Stimulated activated CD8-positive, alpha-beta memory T cell treated with anti-CD3 and anti-CD28 coated beads, Interleukin-7, amount 100 ng/mL, for 4 hours (primary cell): ENCODE data around the gene B3GNT2.
"Not testable (repeated sequence)": the region's sequence is repeated elsewhere in the genome, so short reads cannot be mapped to it uniquely, and the experiment has no call there.

ENCODE experiments used
- DNase-seq, 2 donors: peaks; one replicate each; pipeline ENCODE4 v3.0.0-alpha.2; 2020; ENCODE audit warnings: low read depth in 2 of 2

The B3GNT2 gene

DNA sequence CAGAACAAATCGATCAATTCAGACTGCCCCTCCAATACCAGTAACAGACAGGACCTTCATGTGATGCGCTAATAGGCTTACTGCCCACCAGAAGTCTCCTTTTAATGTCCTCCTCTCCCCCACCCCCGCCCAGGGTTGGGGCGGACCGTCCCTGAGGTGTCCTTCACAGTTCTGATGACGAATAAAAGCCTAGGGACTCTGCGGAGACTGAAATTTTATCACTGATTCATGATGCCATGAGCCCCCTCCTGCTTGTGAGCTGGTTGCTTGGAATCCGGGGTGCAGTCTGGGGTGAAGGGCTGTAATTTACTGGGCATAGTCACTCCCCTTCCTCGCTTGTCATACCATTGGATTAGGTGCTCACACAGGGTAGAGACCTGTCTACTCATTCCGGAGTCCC is 42.3 kb downstream of the B3GNT2 start:
- no peak for DNase-seq

DNA sequence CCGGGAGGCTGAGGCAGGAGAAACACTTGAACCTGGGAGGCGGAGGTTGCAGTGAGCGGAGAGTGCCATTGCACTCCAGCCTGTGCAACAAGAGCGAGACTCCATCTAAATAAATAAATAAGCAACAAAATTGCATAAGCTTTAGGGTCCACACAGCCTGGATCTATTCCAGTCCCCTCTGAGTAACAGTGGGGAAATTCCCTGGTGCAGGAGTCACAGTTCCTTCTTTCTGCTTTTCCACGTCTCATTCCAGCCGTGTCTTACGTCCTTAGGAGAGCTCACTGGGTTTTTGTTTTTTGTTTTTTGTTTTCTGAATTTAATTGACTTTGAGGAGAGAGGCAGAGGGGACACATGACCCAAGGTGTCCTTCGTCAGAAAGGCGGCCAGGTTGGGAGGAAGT is 44.6 kb downstream of the B3GNT2 start:
- no peak for DNase-seq

GRCh38 chr2:62243983-62244382 is 48.1 kb downstream of the B3GNT2 start:
- no peak for DNase-seq

GRCh38 chr2:62248226-62248625 is 52.3 kb downstream of the B3GNT2 start:
- DNase-seq: no peak

GRCh38 chr2:62250239-62250638 is 54.3 kb downstream of the B3GNT2 start:
- DNase-seq: no peak

- DNase-seq: no peak
These were observed 58.7 kb downstream of the B3GNT2 start for GRCh38 chr2:62254424-62255266.

DNA sequence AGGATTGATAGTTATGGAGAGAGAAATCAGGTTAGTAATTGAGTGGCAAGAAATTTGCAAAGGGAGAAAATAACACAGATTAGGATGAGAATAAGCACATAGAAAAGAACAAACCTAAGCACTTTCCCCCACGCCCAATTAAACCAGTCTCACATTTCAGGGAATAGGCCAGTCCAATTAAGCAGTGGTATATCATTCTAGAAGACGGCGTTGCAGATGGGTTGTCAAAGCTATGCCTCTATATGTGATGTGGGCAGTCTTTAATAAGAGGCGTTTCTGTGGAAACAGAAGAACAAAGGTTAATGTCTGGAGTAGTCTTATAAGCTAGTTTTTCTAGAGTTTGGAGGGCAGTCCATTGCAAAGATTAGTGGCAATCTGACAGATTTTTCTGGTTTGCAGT is 61.6 kb downstream of the B3GNT2 start:
- no peak for DNase-seq

GRCh38 chr2:62263076-62263715 is 67.3 kb downstream of the B3GNT2 start:
- DNase-seq: no peak

DNA sequence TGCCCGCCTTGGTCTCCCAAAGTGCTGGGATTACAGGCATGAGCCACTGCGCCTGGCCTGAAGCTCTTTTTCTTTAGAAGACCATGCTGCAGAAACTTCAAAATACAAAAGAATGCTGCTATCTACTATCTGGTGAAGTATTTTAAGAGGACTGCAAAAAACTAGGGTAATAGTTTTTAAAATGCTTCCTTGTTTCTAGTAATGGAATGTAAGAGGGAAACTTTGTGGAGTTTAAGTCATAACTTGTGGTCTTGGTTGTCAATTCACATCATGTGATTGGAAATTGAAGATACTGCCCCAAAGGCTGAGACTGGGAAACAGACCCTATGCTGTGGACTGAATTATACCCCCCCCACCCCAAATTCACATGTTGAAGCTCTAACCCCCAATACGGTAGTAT is 68.3 kb downstream of the B3GNT2 start:
- no peak for DNase-seq

- no peak for DNase-seq
These were observed 69.2 kb downstream of the B3GNT2 start for GRCh38 chr2:62265106-62265505.

GRCh38 chr2:62266433-62267038 is 70.6 kb downstream of the B3GNT2 start:
- DNase-seq: no peak

DNA sequence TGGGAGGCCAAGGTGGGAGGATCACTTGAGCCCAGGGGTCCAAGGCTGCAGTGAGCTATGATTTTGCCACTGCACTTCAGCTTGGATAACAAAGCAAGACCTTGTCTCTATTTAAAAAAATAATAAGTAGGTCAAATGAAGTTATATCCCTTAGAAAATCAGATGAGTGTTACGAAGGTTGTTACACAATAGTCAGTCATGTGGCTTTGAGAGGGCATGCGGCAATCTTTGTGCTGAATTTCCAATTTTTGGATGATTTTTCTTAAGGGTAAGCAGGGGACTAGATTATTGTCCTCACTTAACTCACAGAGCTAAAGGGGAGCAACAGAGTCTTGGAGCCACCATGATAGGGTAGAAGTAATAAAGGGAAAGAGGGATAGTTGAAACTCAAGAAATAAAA is 71.8 kb downstream of the B3GNT2 start:
- DNase-seq: no peak

- DNase-seq: not testable (repeated sequence)
These were observed 72.8 kb downstream of the B3GNT2 start for GRCh38 chr2:62268681-62269188.

- no peak for DNase-seq
These were observed 74.8 kb downstream of the B3GNT2 start for GRCh38 chr2:62270728-62271127.
